ENCODE measurements around the gene PLA2G5. TPM values are rescaled to one million over a fixed set of nuclear protein-coding genes. Genes with fewer than 3 reads are reported as not detected.
"Not testable (repeated sequence)": the region's sequence is repeated elsewhere in the genome, so short reads cannot be mapped to it uniquely, and the experiment has no call there.

PLA2G5 gene
- polyA plus RNA-seq, 4 donors, result not detected

- no peak for DNase-seq (ENCODE audit: low read depth in 4 of 4, low spot score in 3 of 4)
Observed at GRCh38 chr1:20114021-20114648, 44.1 kb downstream of the PLA2G5 start.

GRCh38 chr1:20115479-20115878, 45.5 kb downstream of the PLA2G5 start:
- no peak for DNase-seq (ENCODE audit: low read depth in 4 of 4, low spot score in 3 of 4)

GRCh38 chr1:20115916-20116315, 45.9 kb downstream of the PLA2G5 start:
- DNase-seq (ENCODE audit: low read depth in 4 of 4, low spot score in 3 of 4), result no peak

GRCh38 chr1:20117236-20117635, 47.2 kb downstream of the PLA2G5 start:
- no peak for DNase-seq (ENCODE audit: low read depth in 4 of 4, low spot score in 3 of 4)

- no peak for DNase-seq (ENCODE audit: low read depth in 4 of 4, low spot score in 3 of 4)
Observed at GRCh38 chr1:20119347-20119746, 49.4 kb downstream of the PLA2G5 start, which contains the start of gene PLA2G2D. TSS of gene PLA2G2D (minus strand) at chr1:20119536. CDS start at chr1:20119498, 38 bp downstream.

- DNase-seq (ENCODE audit: low read depth in 4 of 4, low spot score in 3 of 4), result no peak
Observed at GRCh38 chr1:20120796-20121195, 50.8 kb downstream of the PLA2G5 start.

- DNase-seq (ENCODE audit: low read depth in 4 of 4, low spot score in 3 of 4), result no peak
Observed at GRCh38 chr1:20123722-20124455, 53.9 kb downstream of the PLA2G5 start.

GRCh38 chr1:20124456-20125057, 54.6 kb downstream of the PLA2G5 start:
- DNase-seq (ENCODE audit: low read depth in 4 of 4, low spot score in 3 of 4), result no peak

- no peak for DNase-seq (ENCODE audit: low read depth in 4 of 4, low spot score in 3 of 4)
Observed at GRCh38 chr1:20125100-20125499, 55.1 kb downstream of the PLA2G5 start.

GRCh38 chr1:20126041-20126805, 56.2 kb downstream of the PLA2G5 start:
- DNase-seq (ENCODE audit: low read depth in 4 of 4, low spot score in 3 of 4), result no peak

- no peak for DNase-seq (ENCODE audit: low read depth in 4 of 4, low spot score in 3 of 4)
Observed at GRCh38 chr1:20126806-20127440, 56.9 kb downstream of the PLA2G5 start.

GRCh38 chr1:20130518-20130917, 60.5 kb downstream of the PLA2G5 start:
- DNase-seq (ENCODE audit: low read depth in 4 of 4, low spot score in 3 of 4), result not testable (repeated sequence)

GRCh38 chr1:20134995-20135394, 65.0 kb downstream of the PLA2G5 start:
- DNase-seq (ENCODE audit: low read depth in 4 of 4, low spot score in 3 of 4), result no peak

- DNase-seq (ENCODE audit: low read depth in 4 of 4, low spot score in 3 of 4), result no peak
Observed at GRCh38 chr1:20136249-20136648, 66.3 kb downstream of the PLA2G5 start.

- DNase-seq (ENCODE audit: low read depth in 4 of 4, low spot score in 3 of 4), result no peak
Observed at GRCh38 chr1:20137055-20137454, 67.1 kb downstream of the PLA2G5 start.

GRCh38 chr1:20137604-20138003, 67.6 kb downstream of the PLA2G5 start:
- DNase-seq (ENCODE audit: low read depth in 4 of 4, low spot score in 3 of 4), result no peak

GRCh38 chr1:20138346-20138745, 68.4 kb downstream of the PLA2G5 start:
- no peak for DNase-seq (ENCODE audit: low read depth in 4 of 4, low spot score in 3 of 4)

- no peak for DNase-seq (ENCODE audit: low read depth in 4 of 4, low spot score in 3 of 4)
Observed at GRCh38 chr1:20138961-20139550, 69.1 kb downstream of the PLA2G5 start, which contains the start of gene PLA2G2F. TSS of gene PLA2G2F (plus strand) at chr1:20139323. CDS start at chr1:20139428, 105 bp downstream.

- DNase-seq (ENCODE audit: low read depth in 4 of 4, low spot score in 3 of 4), result no peak
Observed at GRCh38 chr1:20139776-20140612, 70.0 kb downstream of the PLA2G5 start.
